ENCODE results near the gene TRAPPC2L. TPM values are rescaled to one million over a fixed set of nuclear protein-coding genes. Genes with fewer than 3 reads are reported as not detected.

The TRAPPC2L gene
- total RNA-seq, result 54.2 and 56.4 TPM in 2 replicates

DNA sequence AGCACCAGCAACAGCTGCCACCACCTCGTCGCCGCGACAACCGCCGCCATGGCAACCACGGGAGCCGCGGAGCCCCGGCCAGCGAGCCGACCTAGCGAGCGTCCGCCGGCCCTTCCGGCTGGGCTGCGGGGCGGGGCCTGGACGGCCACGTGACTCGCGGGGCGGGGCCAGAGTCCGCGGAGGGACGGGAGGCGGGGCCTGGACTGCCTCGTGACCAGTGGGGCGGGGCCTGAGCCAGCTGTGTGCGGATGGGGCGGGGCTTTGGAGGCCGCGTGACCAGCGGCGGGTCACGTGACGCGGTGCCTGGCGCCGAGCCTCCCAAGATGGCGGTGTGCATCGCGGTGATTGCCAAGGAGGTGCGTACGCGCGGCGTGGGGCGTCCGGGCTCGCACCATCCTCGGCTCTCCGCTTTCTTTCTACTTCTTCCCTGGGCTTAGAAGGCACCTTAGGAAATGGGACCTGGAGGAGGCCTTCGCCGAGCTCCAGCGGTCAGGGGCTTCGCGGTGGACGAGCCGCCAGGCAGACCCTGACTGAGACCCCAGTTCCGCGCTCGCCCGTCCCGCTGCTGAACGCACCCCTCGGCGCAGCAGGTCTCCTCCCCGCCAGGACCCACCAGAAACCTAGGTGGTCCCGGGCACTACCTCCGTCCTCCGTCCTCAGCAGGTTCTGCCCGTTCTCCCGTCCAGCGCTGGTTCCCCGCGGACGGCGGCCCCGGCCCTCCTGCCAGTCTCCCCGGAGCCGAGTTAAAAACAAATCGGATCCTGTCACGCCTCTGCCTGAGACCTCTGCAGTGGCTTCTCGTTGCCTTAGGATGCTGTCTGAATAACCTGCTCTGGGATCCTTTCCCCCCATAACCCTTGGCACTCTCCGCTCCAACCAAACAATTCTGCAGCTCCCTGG is at the start of gene TRAPPC2L, which contains the start of gene GALNS:
TSS of gene TRAPPC2L (plus strand) at position 300 of the 900 bp plus-strand sequence. CDS start at position 324, 24 bp downstream.
TSS of gene GALNS (minus strand) at position 120 of the 900 bp plus-strand sequence. CDS start at position 50, 70 bp downstream.

GRCh38 chr16:88811769-88812512 is 45.0 kb upstream of the TRAPPC2L start, which contains the start of gene APRT:
Gene APRT, minus strand, starts transcription at chr16:88811928. Its CDS starts 29 bp downstream, at chr16:88811899.

GRCh38 chr16:88866151-88866920 is 9.4 kb downstream of the TRAPPC2L start, which contains the start of gene PABPN1L:
Gene PABPN1L, minus strand, starts transcription at chr16:88866660. Its CDS starts 54 bp downstream, at chr16:88866606.

Other genes with a start within 250 kb of the TRAPPC2L start
- gene IL17C, start 218.6 kb upstream of the TRAPPC2L start, total RNA-seq, result 1.4 TPM in 1 of 2 replicates, not detected in the other
- 321 and 495 TPM in 2 replicates for gene CYBA, start 206.1 kb upstream of the TRAPPC2L start, total RNA-seq
- 255 and 295 TPM in 2 replicates for gene MVD, start 194.0 kb upstream of the TRAPPC2L start, total RNA-seq
- gene SNAI3, start 170.6 kb upstream of the TRAPPC2L start, total RNA-seq, result not detected in 2 replicates
- 26.5 and 30.1 TPM in 2 replicates for gene RNF166, start 150.7 kb upstream of the TRAPPC2L start, total RNA-seq
- 21.9 and 25.0 TPM in 2 replicates for gene CTU2, start 150.6 kb upstream of the TRAPPC2L start, total RNA-seq
- gene PIEZO1, start 71.9 kb upstream of the TRAPPC2L start, total RNA-seq, result 205 and 248 TPM in 2 replicates
- 18.6 and 29.4 TPM in 2 replicates for gene CDT1, start 53.3 kb upstream of the TRAPPC2L start, total RNA-seq
- gene APRT, start 45.2 kb upstream of the TRAPPC2L start, total RNA-seq, result 158 and 223 TPM in 2 replicates
- 25.9 and 26.2 TPM in 2 replicates for gene GALNS, start 180 bp upstream of the TRAPPC2L start, total RNA-seq
- not detected in 2 replicates for gene PABPN1L, start 9.5 kb downstream of the TRAPPC2L start, total RNA-seq
- not detected in 2 replicates for gene CBFA2T3, start 120.1 kb downstream of the TRAPPC2L start, total RNA-seq
- gene ACSF3, start 236.7 kb downstream of the TRAPPC2L start, total RNA-seq, result 24.3 and 47.3 TPM in 2 replicates